ENCODE data around the gene APOD. TPM values are rescaled to one million over a fixed set of nuclear protein-coding genes. Genes with fewer than 3 reads are reported as not detected.

The APOD gene
- total and polyA plus RNA-seq, 2 of the 8 experiments (the other 6 are each of a cell fraction or from before 2014, with no cell fraction given): not detected

GRCh38 chr3:195532345-195532744 is 51.4 kb downstream of the APOD start:
- Histone ChIP-seq H3K56ac (replicated peaks; ENCODE audit: insufficient read length, low read depth, low read length) (no peak overlapping the region), H3K36me3 (ENCODE audit: control insufficient read depth in 2 of 4, insufficient read depth in 4 of 4, low read length in 3 of 4) (no peaks in the 10 kb centered on the region; a peak in 1 of 8 replicates), H4K20me1 (replicated peaks in 1 of 2; ENCODE audit: control insufficient read depth in 1 of 2, insufficient read depth in 2 of 2, low read length in 2 of 2) (no peaks in the 10 kb centered on the region), H4K91ac (replicated peaks; ENCODE audit: insufficient read length, low read length) (no peak overlapping the region), H2BK5ac (ENCODE audit: low read depth, low read length) (no peak overlapping the region), H3K79me2 (ENCODE audit: control insufficient read depth in 1 of 2, insufficient read depth in 2 of 2, low read length in 2 of 2) (0 out of 4 replicates have a peak, but pooled peaks cover 0 to 6% of the 10 kb centered on the region in 2 experiments), H3K27me3 (replicated peaks in 1 of 4; ENCODE audit: control insufficient read depth in 3 of 4, extremely low read depth in 1 of 4, insufficient read depth in 3 of 4, low read length in 3 of 4) (no peaks in the 10 kb centered on the region), H3K18ac (ENCODE audit: extremely low read depth, low read length) (no peak overlapping the region), H3K23me2 (ENCODE audit: low read depth, low read length) (no peaks in the 10 kb centered on the region), H2BK12ac (ENCODE audit: low read depth, low read length) (no peak overlapping the region), H3K23ac (ENCODE audit: insufficient read length) (no peak overlapping the region), H3K4ac (replicated peaks; ENCODE audit: insufficient read length, low read depth, low read length) (no peak overlapping the region), H3K27ac (ENCODE audit: low read depth, low read length) (no peak overlapping the region), H3K4me3 (ENCODE audit: extremely low read depth in 1 of 4, insufficient read depth in 2 of 4, low read depth in 3 of 4, low read length in 4 of 4) (no peak overlapping the region), H3K9ac (replicated peaks in 1 of 4; ENCODE audit: extremely low read depth in 1 of 4, low read depth in 3 of 4, low read length in 3 of 4) (no peak overlapping the region), H2BK15ac (ENCODE audit: low read length) (no peak overlapping the region), H2BK120ac (replicated peaks; ENCODE audit: low read depth, low read length) (no peak overlapping the region), H2BK20ac (ENCODE audit: low read length) (no peak overlapping the region), H3K4me1 (replicated peaks in 1 of 4; ENCODE audit: control insufficient read depth in 3 of 4, insufficient read depth in 4 of 4, low read length in 3 of 4) (no peaks in the 10 kb centered on the region), H3K14ac (ENCODE audit: insufficient read length) (no peak overlapping the region), H4K8ac (ENCODE audit: extremely low read depth, insufficient read depth, low read length) (no peak overlapping the region), H2AK5ac (ENCODE audit: low read depth, low read length) (no peak overlapping the region), H3K4me2 (ENCODE audit: insufficient read depth in 1 of 2, low read depth in 2 of 2, low read length in 2 of 2) (no peak overlapping the region), H4K5ac (ENCODE audit: insufficient read length, low read depth, low read length) (no peak overlapping the region), H3K79me1 (ENCODE audit: low read depth, low read length) (peaks cover 2% of the 10 kb centered on the region), H3K9me3 (ENCODE audit: insufficient read depth in 2 of 2, low read depth in 1 of 2, low read length in 1 of 2) (no peaks in the 10 kb centered on the region), H2AFZ (ENCODE audit: low read length) (no peak overlapping the region)
- DNase-seq (ENCODE audit: low read depth in 1 of 2, low spot score in 2 of 2) (no peak), FAIRE-seq (no peak)
- TF ChIP-seq SP1 (IDR thresholded peaks at IDR 0.05; ENCODE audit: low read depth, low read length) (no peak), POLR2AphosphoS5 (IDR thresholded peaks at IDR 0.05; ENCODE audit: low read depth, low read length) (no peak), EP300 (IDR thresholded peaks at IDR 0.05; ENCODE audit: borderline replicate concordance in 1 of 2, low read depth in 2 of 2, low read length in 2 of 2) (no peak), ASH2L (IDR thresholded peaks at IDR 0.05; ENCODE audit: low read length) (no peak), CBX5 (IDR thresholded peaks at IDR 0.05; ENCODE audit: low read depth, low read length) (no peak), GABPA (IDR thresholded peaks at IDR 0.05; ENCODE audit: borderline replicate concordance, insufficient read depth, low read length) (no peak), USF2 (IDR thresholded peaks at IDR 0.05; ENCODE audit: low read length) (no peak), RAD21 (IDR thresholded peaks at IDR 0.05 in 1 of 2, conservative IDR thresholded peaks at IDR 0.05 in 1 of 2; ENCODE audit: low read depth in 2 of 2, low read length in 2 of 2) (no peak)
- ChIA-PET POLR2A (ENCODE audit: partially characterized antibody) (no interaction called here), CTCF (ENCODE audit: partially characterized antibody) (interaction anchor here (0.6 to 1.5 kb wide), 4 partner anchors 10 to 817 kb away, joined by 3 to 5 read pairs (median 4); partner anchors contain the start of gene XXYLT1)
- 94% methylated on average over 3 of the region's 3 CpGs; no CpG with 5 or more reads in 1 of the 2 experiments for WGBS, 2 experiments (ENCODE audit: extremely low coverage in 1 of 2, insufficient coverage in 1 of 2, insufficient read length in 1 of 2, insufficient replicate concordance in 2 of 2, low coverage in 1 of 2, low lambda C conversion rate in 2 of 2, missing lambda C conversion rate in 1 of 2)
